Measurements from ENCODE around the gene CATSPERZ. TPM values are rescaled to one million over a fixed set of nuclear protein-coding genes. Genes with fewer than 3 reads are reported as not detected.

The CATSPERZ gene
- total and polyA plus RNA-seq, 8 donors, result 0.27 to 1.5 (median 0.51) TPM; not detected in 5

DNA sequence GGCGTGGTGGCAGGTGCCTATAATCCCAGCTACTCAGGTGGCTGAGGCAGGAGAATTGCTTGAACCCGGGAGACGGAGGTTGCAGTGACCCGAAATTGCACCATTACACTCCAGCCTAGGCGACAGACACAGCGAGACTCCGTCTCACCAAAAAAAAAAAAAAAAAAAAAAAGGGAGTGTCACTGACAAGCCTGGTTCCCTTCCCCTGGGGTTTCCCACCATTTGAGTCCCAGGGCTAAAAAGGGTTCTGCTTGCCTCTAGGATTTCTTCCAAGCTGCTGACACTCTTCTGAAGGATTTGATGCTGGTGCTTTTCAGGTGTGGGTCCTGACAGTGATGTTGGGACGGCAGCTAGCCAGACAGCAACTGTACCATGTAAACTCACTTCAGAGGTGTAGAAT is 38.6 kb downstream of the CATSPERZ start:
- H3K27me3 ChIP-seq, result no peaks in the 10 kb centered on the region
- WGBS, 2 donors, result 87 to 88% methylated on average over 8 of the region's 8 CpGs

GRCh38 chr11:64339286-64339685 is 39.1 kb downstream of the CATSPERZ start:
- intact Hi-C loops (cut with DNase I), result no loop called here
- TF ChIP-seq, protein P1, sequence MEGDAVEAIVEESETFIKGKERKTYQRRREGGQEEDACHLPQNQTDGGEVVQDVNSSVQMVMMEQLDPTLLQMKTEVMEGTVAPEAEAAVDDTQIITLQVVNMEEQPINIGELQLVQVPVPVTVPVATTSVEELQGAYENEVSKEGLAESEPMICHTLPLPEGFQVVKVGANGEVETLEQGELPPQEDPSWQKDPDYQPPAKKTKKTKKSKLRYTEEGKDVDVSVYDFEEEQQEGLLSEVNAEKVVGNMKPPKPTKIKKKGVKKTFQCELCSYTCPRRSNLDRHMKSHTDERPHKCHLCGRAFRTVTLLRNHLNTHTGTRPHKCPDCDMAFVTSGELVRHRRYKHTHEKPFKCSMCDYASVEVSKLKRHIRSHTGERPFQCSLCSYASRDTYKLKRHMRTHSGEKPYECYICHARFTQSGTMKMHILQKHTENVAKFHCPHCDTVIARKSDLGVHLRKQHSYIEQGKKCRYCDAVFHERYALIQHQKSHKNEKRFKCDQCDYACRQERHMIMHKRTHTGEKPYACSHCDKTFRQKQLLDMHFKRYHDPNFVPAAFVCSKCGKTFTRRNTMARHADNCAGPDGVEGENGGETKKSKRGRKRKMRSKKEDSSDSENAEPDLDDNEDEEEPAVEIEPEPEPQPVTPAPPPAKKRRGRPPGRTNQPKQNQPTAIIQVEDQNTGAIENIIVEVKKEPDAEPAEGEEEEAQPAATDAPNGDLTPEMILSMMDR (IDR thresholded peaks at IDR 0.05), result no peak
- Histone ChIP-seq H3K36me3 (no peaks in the 10 kb centered on the region), H3K9me3 (no peaks in the 10 kb centered on the region), H3K4me3 (no peak overlapping the region), H3K4me1 (peaks cover 0 to 4% (median 3%) of the 10 kb centered on the region in 3 donors), H3K27me3 (no peaks in the 10 kb centered on the region), H3K27ac (no peak overlapping the region)
- 67 to 74% methylated on average over 4 of the region's 4 CpGs for whole genome bisulfite sequencing, 2 donors
- FAIRE-seq (no peak), DNase-seq (no peak), ATAC-seq (no peak)

More for the DNA sequence above, 38.6 kb downstream of the CATSPERZ start:
- FAIRE-seq (no peak), ATAC-seq (no peak), DNase-seq (no peak)
- Histone ChIP-seq H3K36me3 (no peaks in the 10 kb centered on the region), H3K4me1 (peaks cover 0 to 4% (median 3%) of the 10 kb centered on the region in 3 donors), H3K4me3 (no peak overlapping the region), H3K9me3 (no peaks in the 10 kb centered on the region), H3K27ac (no peak overlapping the region)
- TF ChIP-seq, protein P1 (IDR thresholded peaks at IDR 0.05), result no peak
- intact Hi-C loops (cut with DNase I), result no loop called here

- DNase-seq (peak in 2 of 6 donors; percentile 57 to 79), FAIRE-seq (no peak), ATAC-seq (peak in 2 of 4 donors; percentile 14 to 29)
- Histone ChIP-seq H3K4me1 (peaks cover 0 to 4% (median 3%) of the 10 kb centered on the region in 3 donors), H3K27me3 (no peaks in the 10 kb centered on the region), H3K9me3 (no peaks in the 10 kb centered on the region), H3K4me3 (no peak within 1 kb of the TSS), H3K36me3 (no peaks in the 10 kb centered on the region), H3K27ac (no peak within 1 kb of the TSS)
- WGBS, 2 donors, result 84 to 91% methylated on average over 16 of the region's 16 CpGs
- TF ChIP-seq, protein P1 (IDR thresholded peaks at IDR 0.05), result no peak
- intact Hi-C loops (cut with DNase I), result no loop called here
These were observed 39.7 kb downstream of the CATSPERZ start, which contains the start of gene CCDC88B for GRCh38 chr11:64339754-64340408. CCDC88B (plus strand) TSS chr11:64340204; CDS start chr11:64340267, 63 bp downstream.

GRCh38 chr11:64340671-64341335 is 40.6 kb downstream of the CATSPERZ start:
- no peak overlapping the region for H3K27ac ChIP-seq
- DNase-seq, result peak in 3 of 6 donors; percentile 66 to 83 (median 70)
- no peaks in the 10 kb centered on the region for H3K36me3 ChIP-seq
- no peak for ATAC-seq
- TF ChIP-seq, protein P1 (IDR thresholded peaks at IDR 0.05), result no peak
- 48 to 54% methylated on average over 33 of the region's 33 CpGs for WGBS, 2 donors
- no peak for FAIRE-seq
- H3K4me3 ChIP-seq, result no peak overlapping the region
- no peaks in the 10 kb centered on the region for H3K9me3 ChIP-seq
- H3K27me3 ChIP-seq, result no peaks in the 10 kb centered on the region
- peaks cover 0 to 4% (median 3%) of the 10 kb centered on the region in 3 donors for H3K4me1 ChIP-seq
- intact Hi-C loops (cut with DNase I), result no loop called here

Data from pancreas (tissue), 10 donors.